GM12891 (cell line): ENCODE data around the gene PAK4.

Experiments
- PAX5 ChIP-seq: IDR thresholded peaks from 2 replicates; pipeline ENCODE4 v1.6.1; 2011; ENCODE audit warnings: low read length, moderate library complexity, mild to moderate bottlenecking; ENCODE audit not compliant: insufficient read depth, severe bottlenecking
- POLR2A ChIP-seq: IDR thresholded peaks from 2 replicates; pipeline ENCODE4 v1.6.1; 2011; ENCODE audit warnings: low read depth, low read length, control low read depth
- POLR2AphosphoS5 ChIP-seq: IDR thresholded peaks from 2 replicates; pipeline ENCODE4 v1.6.1; 2011; ENCODE audit warnings: low read depth, low read length, control low read depth
- POU2F2 ChIP-seq: IDR thresholded peaks from 2 replicates; pipeline ENCODE4 v1.6.1; 2011; ENCODE audit warnings: low read depth, mild to moderate bottlenecking, control low read depth, low read length, moderate library complexity
- SPI1 ChIP-seq: IDR thresholded peaks from 2 replicates; pipeline ENCODE4 v1.6.1; 2011; ENCODE audit warnings: low read depth, low read length, control low read depth
- TAF1 ChIP-seq: IDR thresholded peaks from 2 replicates; pipeline ENCODE4 v1.6.1; 2011; ENCODE audit warnings: low read depth, low read length, control low read depth

DNA sequence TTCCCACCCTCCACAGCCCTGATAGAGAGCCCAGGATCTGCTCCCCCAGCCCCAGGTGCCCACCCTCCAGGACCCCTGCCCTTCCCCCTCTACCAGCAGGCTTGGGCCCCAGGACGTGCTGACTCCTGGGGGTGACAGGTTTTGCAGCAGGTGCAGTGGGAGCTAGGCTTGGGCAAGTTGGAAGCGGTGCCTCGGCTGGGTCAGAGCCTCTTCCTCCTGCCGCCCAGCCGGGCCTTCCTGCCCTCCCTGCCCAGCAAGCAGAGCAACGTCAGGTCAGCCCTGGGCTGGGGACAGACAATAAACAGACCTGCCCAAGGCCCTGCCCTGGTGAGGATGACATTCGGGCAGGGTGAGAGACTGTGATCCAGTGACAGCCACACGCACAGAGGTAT lies 62.0 kb downstream of the PAK4 start:
- TF ChIP-seq POLR2A: no peak
- no peak for TF ChIP-seq TAF1
- TF ChIP-seq SPI1: no peak
- TF ChIP-seq POLR2AphosphoS5: no peak
- no peak for TF ChIP-seq PAX5
- no peak for TF ChIP-seq POU2F2
